GM12878 (cell line): ENCODE data around the gene MRPL50. TPM values are rescaled to one million over a fixed set of nuclear protein-coding genes. Genes with fewer than 3 reads are reported as not detected.

Experiments
- ATAC-seq: fragments of 200-7000 bp; cut with Tn5 transposase; 3 replicates; pipeline ENCODE4 v1.9.1; 2020; ENCODE audit warnings: mild to moderate bottlenecking, moderate library complexity
- BruUV-seq: library from RNA; stranded (reverse); fragments of 400-500 nt; replicated peaks from 2 replicates; lab custom pipeline; 2021; lab: Mats Ljungman, UMichigan
- CTCF ChIA-PET: fragments of 300-600 bp; sonication (Branson Sonifier 250); formaldehyde crosslinking; extraction: SDS; loops from one replicate; lab custom pipeline; 2021; ENCODE audit warnings: inconsistent platforms; lab: Yijun Ruan, JAX
- POLR2A ChIA-PET: fragments of 350-600 bp; formaldehyde crosslinking; extraction: SDS; loops from one replicate; lab custom pipeline; 2021; ENCODE audit warnings: inconsistent platforms; lab: Charles Lee
- RAD21 ChIA-PET: fragments of 300-600 bp; sonication (Branson Sonifier 250); formaldehyde crosslinking; loops from one replicate; lab custom pipeline; 2023; ENCODE audit warnings: antibody characterized with exemption; ENCODE audit not compliant: unreplicated experiment; lab: Charles Lee
- SMC1A ChIA-PET: fragments of 300-600 bp; sonication (Branson Sonifier 250); formaldehyde crosslinking; loops from one replicate; lab custom pipeline; 2023; ENCODE audit not compliant: unreplicated experiment, uncharacterized antibody; lab: Charles Lee
- DNase-seq: peaks from one replicate; pipeline ENCODE4 v3.0.0-alpha.2; 2011; ENCODE audit warnings: low read depth, low spot score
- FAIRE-seq: peaks from 3 replicates; lab custom pipeline; 2011; peaks lifted over from hg19 to GRCh38; lab: Jason Lieb, UNC
- H2AFZ ChIP-seq: 2 replicates; pipeline ENCODE4 v1.6.0; 2011; ENCODE audit warnings: low read depth, low read length, control low read depth; ENCODE audit not compliant: control insufficient read depth
- H3K27ac ChIP-seq: 2 replicates; pipeline ENCODE4 v1.5.1; 2011; ENCODE audit warnings: control low read depth; ENCODE audit not compliant: control insufficient read depth, insufficient read depth
- H3K27me3 ChIP-seq, 2 experiments: replicated peaks in 1 of 2; 2 replicates each; pipeline versions ENCODE4 v1.6.0 to v1.6.1; 2011; ENCODE audit warnings: low read length in 1 of 2; ENCODE audit not compliant: control insufficient read depth in 2 of 2, insufficient read depth in 2 of 2
- H3K36me3 ChIP-seq, 2 experiments: 2 replicates each; pipeline ENCODE4 v1.5.1; 2011; ENCODE audit warnings: low read length in 1 of 2; ENCODE audit not compliant: control insufficient read depth in 2 of 2, insufficient read depth in 2 of 2
- H3K4me1 ChIP-seq: 2 replicates; pipeline ENCODE4 v1.6.1; 2011; ENCODE audit warnings: mild to moderate bottlenecking, low read length, moderate library complexity, mixed read lengths; ENCODE audit not compliant: control insufficient read depth, insufficient read depth
- H3K4me2 ChIP-seq: 2 replicates; pipeline ENCODE4 v1.6.0; 2011; ENCODE audit warnings: control low read depth; ENCODE audit not compliant: control insufficient read depth, insufficient read depth
- H3K4me3 ChIP-seq: fragments of 200-600 bp; sonication (generic); 2 replicates; pipeline ENCODE4 v1.5.1; 2016
- H3K79me2 ChIP-seq: 2 replicates; pipeline ENCODE4 v1.6.0; 2011; ENCODE audit warnings: low read length; ENCODE audit not compliant: control insufficient read depth, insufficient read depth
- H3K9ac ChIP-seq: 2 replicates; pipeline ENCODE4 v1.8.0; 2011; ENCODE audit warnings: low read length, control low read depth, mixed read lengths; ENCODE audit not compliant: control insufficient read depth, insufficient read depth
- H3K9me3 ChIP-seq: replicated peaks from 3 replicates; pipeline ENCODE4 v1.5.1; 2011; ENCODE audit warnings: mild to moderate bottlenecking, low read length; ENCODE audit not compliant: control insufficient read depth, insufficient read depth
- H4K20me1 ChIP-seq: 2 replicates; pipeline ENCODE4 v1.6.0; 2011; ENCODE audit not compliant: control insufficient read depth, insufficient read depth
- CHD4 ChIP-seq: fragments of 200-600 bp; sonication (generic); IDR thresholded peaks from 2 replicates; pipeline ENCODE4 v1.6.1; 2016; ENCODE audit warnings: mild to moderate bottlenecking
- CREM ChIP-seq: IDR thresholded peaks from 2 replicates; pipeline ENCODE4 v1.6.1; 2014; ENCODE audit warnings: antibody characterized with exemption, low read depth
- GABPA ChIP-seq: IDR thresholded peaks from 2 replicates; pipeline ENCODE4 v1.6.1; 2014; ENCODE audit warnings: antibody characterized with exemption, low read depth, mild to moderate bottlenecking, inconsistent platforms
- IRF3 ChIP-seq: fragments of 450-650 bp; IDR thresholded peaks from 2 replicates; pipeline ENCODE4 v1.6.1; 2014; ENCODE audit warnings: mild to moderate bottlenecking
- JUND ChIP-seq: IDR thresholded peaks from 2 replicates; pipeline ENCODE4 v1.6.1; 2012; ENCODE audit warnings: low read depth, mild to moderate bottlenecking, low read length, improper control_type of control experiment, moderate library complexity
- MLLT1 ChIP-seq: fragments of 450-650 bp; IDR thresholded peaks from 2 replicates; pipeline ENCODE4 v1.6.1; 2016; ENCODE audit warnings: mild to moderate bottlenecking
- MTA2 ChIP-seq: fragments of 450-650 bp; IDR thresholded peaks from 2 replicates; pipeline ENCODE4 v1.6.1; 2016; ENCODE audit warnings: low read depth, mild to moderate bottlenecking, moderate library complexity
- MYB ChIP-seq: fragments of 150-350 bp; IDR thresholded peaks from 2 replicates; pipeline ENCODE4 v1.6.1; 2014; ENCODE audit warnings: mild to moderate bottlenecking, low read depth, low read length, borderline replicate concordance
- NFXL1 ChIP-seq: fragments of 450-650 bp; IDR thresholded peaks from 2 replicates; pipeline ENCODE4 v1.6.1; 2017; ENCODE audit warnings: antibody characterized with exemption, mild to moderate bottlenecking, borderline replicate concordance
- PAX5 ChIP-seq: IDR thresholded peaks from 2 replicates; pipeline ENCODE4 v1.6.1; 2011; ENCODE audit warnings: low read depth, low read length, borderline replicate concordance
- RAD21 ChIP-seq: IDR thresholded peaks from 2 replicates; pipeline ENCODE4 v1.6.1; 2011; ENCODE audit warnings: mild to moderate bottlenecking, low read depth, low read length, moderate library complexity; ENCODE audit not compliant: insufficient read depth
- RELA ChIP-seq: fragments of 450-650 bp; IDR thresholded peaks from 2 replicates; pipeline ENCODE4 v1.8.0; 2014; ENCODE audit warnings: borderline replicate concordance; ENCODE audit not compliant: partially characterized antibody
- SMC3 ChIP-seq: IDR thresholded peaks from 2 replicates; pipeline ENCODE4 v1.6.1; 2011; ENCODE audit warnings: low read length, improper control_type of control experiment, borderline replicate concordance
- SP1 ChIP-seq: IDR thresholded peaks from one replicate; pipeline ENCODE4 v1.6.1; 2011; ENCODE audit warnings: low read depth, low read length
- SRF ChIP-seq, 2 experiments: IDR thresholded peaks; 2 replicates each; pipeline ENCODE4 v1.6.1; 2011; ENCODE audit warnings: low read depth in 2 of 2, low read length in 2 of 2, mild to moderate bottlenecking in 1 of 2, moderate library complexity in 1 of 2
- SUPT20H ChIP-seq: IDR thresholded peaks from 2 replicates; pipeline ENCODE4 v1.6.1; 2011; ENCODE audit warnings: low read depth, mild to moderate bottlenecking, low read length, moderate library complexity, borderline replicate concordance; ENCODE audit not compliant: control insufficient read depth
- YY1 ChIP-seq: IDR thresholded peaks from 2 replicates; pipeline ENCODE4 v1.6.1; 2011; ENCODE audit warnings: low read depth, mild to moderate bottlenecking, low read length
- ZNF217 ChIP-seq: fragments of 450-650 bp; IDR thresholded peaks from 2 replicates; pipeline ENCODE4 v1.6.1; 2017; ENCODE audit warnings: antibody characterized with exemption, mild to moderate bottlenecking
- ZNF384 ChIP-seq: IDR thresholded peaks from 2 replicates; pipeline ENCODE4 v1.6.1; 2012; ENCODE audit warnings: low read depth, mild to moderate bottlenecking, low read length, improper control_type of control experiment, borderline replicate concordance
- ZNF622 ChIP-seq: fragments of 450-650 bp; IDR thresholded peaks from 2 replicates; pipeline ENCODE4 v1.6.1; 2017; ENCODE audit warnings: mild to moderate bottlenecking, inconsistent platforms
- WGBS: methylation state at CpG from one replicate; pipeline ENCODE4 v1.1.6; 2016; ENCODE audit warnings: low lambda C conversion rate; ENCODE audit not compliant: insufficient replicate concordance, insufficient coverage; ENCODE audit errors: missing lambda C conversion rate; 5-methylcytosine and 5-hydroxymethylcytosine counted together
- in situ Hi-C: fragments of 300-500 bp; cut with MboI; formaldehyde crosslinking; loops from 9 replicates; pipeline ENCODE4 v1.14.3; 2018; ENCODE audit warnings: mixed read lengths
- intact Hi-C: fragments of 100-400 bp; cut with micrococcal nuclease; formaldehyde crosslinking; loops from one replicate; pipeline ENCODE4 v1.14.2; 2022; ENCODE audit not compliant: unreplicated experiment
- polyA plus RNA-seq, 11 experiments: library from polyadenylated mRNA; depleted of rRNA in 4 of 11; unstranded in 6 of 11; stranded (reverse) in 5 of 11; fragments of >200 nt; fragmentation: Nextera tagmentation in 4 of 11; fragmentation: Illumina TruSeq in 1 of 11; extraction: Ambion mirVana in 4 of 11; extraction: Trizol in 1 of 11; gene quantifications; 1 replicate in 1 of 11; 2 replicates in 10 of 11; pipeline versions ENCODE4 v1.2.1 to v1.2.3, GENCODE V29; 2011 to 2016; ENCODE audit warnings: inconsistent platforms in 2 of 11, missing spikeins in 2 of 11, low read depth in 1 of 11
- total RNA-seq, 4 experiments: library from RNA; depleted of rRNA in 3 of 4; stranded (reverse); fragments of >200 nt in 3 of 4; fragmentation: Illumina TruSeq in 1 of 4; extraction: Trizol in 1 of 4; gene quantifications; 2 replicates each; pipeline versions ENCODE4 v1.2.1 to v1.2.3, GENCODE V29; 2013 to 2021

MRPL50 gene
- total and polyA plus RNA-seq, 10 of the 15 experiments (the other 5 are each of a cell fraction or from before 2014, with no cell fraction given) = 12.8 to 79.4 (median 27.9) TPM

DNA sequence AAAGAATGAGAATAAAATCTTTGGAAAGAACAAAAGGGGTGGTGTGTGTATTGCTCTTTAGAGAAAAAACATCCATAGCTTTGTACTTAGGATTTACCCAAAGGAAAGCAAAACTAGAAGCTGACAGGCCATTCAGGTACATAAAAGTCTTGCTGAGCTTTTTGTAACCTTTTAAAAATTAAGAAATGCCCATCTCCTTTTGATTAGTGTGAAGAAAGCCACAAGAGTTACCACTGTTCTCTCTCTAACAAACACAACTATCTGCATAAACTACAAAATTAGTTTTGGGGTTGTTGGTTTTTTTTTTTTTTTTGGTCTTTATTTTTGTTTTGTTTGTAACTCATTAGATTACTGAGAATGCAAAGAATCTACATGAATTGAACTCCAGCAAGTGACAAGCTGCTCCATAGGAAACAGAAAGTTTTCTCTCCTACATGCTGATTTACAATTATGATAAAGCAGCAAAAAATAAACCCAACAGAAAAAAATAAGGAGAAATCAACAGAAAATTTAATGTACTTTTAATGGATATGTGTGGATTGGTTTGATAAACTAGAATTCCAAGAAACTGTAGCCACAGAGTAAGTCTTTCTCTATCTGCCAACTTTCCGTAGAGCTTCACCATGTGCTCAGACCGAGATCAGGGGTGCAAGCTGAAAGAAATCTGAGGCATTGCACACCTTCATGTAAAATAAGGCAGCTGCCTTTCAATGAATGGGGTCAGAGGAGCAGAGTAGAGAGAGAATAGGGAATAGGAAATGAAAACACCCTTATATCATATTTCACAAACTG, 25.9 kb downstream of the MRPL50 start:
- FAIRE-seq (no peak), DNase-seq (no peak), ATAC-seq (no peak)
- Histone ChIP-seq H3K4me2 (no peak overlapping the region), H3K36me3 (no peaks in the 10 kb centered on the region), H4K20me1 (no peaks in the 10 kb centered on the region), H3K9ac (no peak overlapping the region), H3K9me3 (no peaks in the 10 kb centered on the region), H3K27ac (no peak overlapping the region), H3K4me3 (no peak overlapping the region), H2AFZ (no peak overlapping the region), H3K4me1 (no peaks in the 10 kb centered on the region), H3K27me3 (no peaks in the 10 kb centered on the region), H3K79me2 (no peaks in the 10 kb centered on the region)
- no TSS peak for BruUV-seq
- ChIA-PET CTCF (interaction anchor here (1.1 to 1.5 kb wide), 4 partner anchors 20 to 116 kb away, joined by 3 to 5 read pairs (median 3); no protein-coding TSS in a partner anchor), POLR2A (interaction anchor here (0.6 kb wide), 1 partner anchor 10 kb away, joined by 3 read pairs; no protein-coding TSS in a partner anchor), SMC1A (interaction anchor here (0.8 to 1.4 kb wide), 3 partner anchors 9 to 161 kb away, joined by 3 to 6 read pairs (median 4); partner anchors contain the start of gene RNF20), RAD21 (no interaction called here)
- in situ Hi-C loops = no loop called here
- intact Hi-C loops = no loop called here
- 23% methylated on average over 2 of the region's 2 CpGs for WGBS
- no peak for TF ChIP-seq RAD21
- no peak for TF ChIP-seq SUPT20H
- no peak for TF ChIP-seq SMC3
- TF ChIP-seq ZNF384 = no peak
- no peak for TF ChIP-seq ZNF217
- TF ChIP-seq RELA = no peak
- no peak for TF ChIP-seq PAX5
- no peak for TF ChIP-seq JUND
- TF ChIP-seq MYB = no peak
- TF ChIP-seq YY1 = no peak
- TF ChIP-seq CHD4 = no peak
- TF ChIP-seq GABPA = no peak
- TF ChIP-seq ZNF622 = no peak
- no peak for TF ChIP-seq MLLT1
- no peak for TF ChIP-seq SRF (IDR thresholded peaks at IDR 0.05; ENCODE audit: low read depth in 2 of 2, low read length in 2 of 2)
- no peak for TF ChIP-seq NFXL1
- no peak for TF ChIP-seq SP1
- no peak for TF ChIP-seq IRF3
- TF ChIP-seq CREM = no peak
- TF ChIP-seq MTA2 = no peak
